Aorta (tissue), 5 donors: ENCODE data around the gene UBE2C. TPM values are rescaled to one million over a fixed set of nuclear protein-coding genes. Genes with fewer than 3 reads are reported as not detected.

Source experiments
- ATAC-seq: fragments of 200-7000 bp; cut with Tn5 transposase; one replicate; pipeline ENCODE4 v1.9.1; 2022; ENCODE audit warnings: moderate library complexity; ENCODE audit not compliant: low FRiP score
- DNase-seq, 2 donors: peaks; one replicate each; pipeline ENCODE4 v3.0.0-alpha.2; 2020
- H3K27ac ChIP-seq, 2 donors: one replicate each; pipeline ENCODE4 v1.5.1; 2013; ENCODE audit warnings: low read length in 2 of 2, mild to moderate bottlenecking in 2 of 2, moderate library complexity in 2 of 2, control low read depth in 1 of 2, inconsistent platforms in 1 of 2, low read depth in 1 of 2
- H3K27me3 ChIP-seq, 2 donors: one replicate each; pipeline ENCODE4 v1.6.1; 2013; ENCODE audit warnings: control low read depth in 1 of 2, low read length in 1 of 2, mild to moderate bottlenecking in 1 of 2, moderate library complexity in 1 of 2; ENCODE audit not compliant: insufficient read depth in 2 of 2, control insufficient read depth in 1 of 2
- H3K36me3 ChIP-seq, 2 donors: one replicate each; pipeline ENCODE4 v1.6.1; 2013; ENCODE audit warnings: control low read depth in 1 of 2, low read length in 1 of 2, mild to moderate bottlenecking in 1 of 2; ENCODE audit not compliant: insufficient read depth in 2 of 2, control insufficient read depth in 1 of 2
- H3K4me1 ChIP-seq, 2 donors: one replicate each; pipeline ENCODE4 v1.6.1; 2013; ENCODE audit warnings: low read length in 2 of 2, control low read depth in 1 of 2, mild to moderate bottlenecking in 1 of 2, moderate library complexity in 1 of 2; ENCODE audit not compliant: insufficient read depth in 2 of 2, control insufficient read depth in 1 of 2
- H3K4me3 ChIP-seq, 2 donors: one replicate each; pipeline ENCODE4 v1.5.1; 2013; ENCODE audit warnings: low read length in 2 of 2, control low read depth in 1 of 2, mild to moderate bottlenecking in 1 of 2
- H3K9me3 ChIP-seq: one replicate; pipeline ENCODE4 v1.6.1; 2013; ENCODE audit warnings: mild to moderate bottlenecking, low read length; ENCODE audit not compliant: control insufficient read depth
- WGBS, 2 donors: extraction: QIAGEN DNeasy Blood & Tissue Kit; methylation state at CpG; one replicate each; pipeline ENCODE4 v1.1.7; 2013; 5-methylcytosine and 5-hydroxymethylcytosine counted together
- intact Hi-C, 2 donors: fragments of 100-400 bp; cut with DNase I; formaldehyde crosslinking; loops; one replicate each; pipeline versions ENCODE4 v1.14.2 to v1.15.0; 2022
- polyA plus RNA-seq, 2 donors: library from polyadenylated mRNA; stranded (reverse); fragments of 200-250 nt; gene quantifications; one replicate each; pipeline ENCODE4 v1.2.3, GENCODE V29; 2013
- total RNA-seq, 2 donors: library from RNA; stranded (reverse); fragmentation: NEBNext Ultra II Directional; extraction: Animal tissue kit (Norgen Biotek cat#: 25700); gene quantifications; one replicate each; pipeline ENCODE4 v1.2.1, GENCODE V29; 2021
- donor health status: healthy with polysubstance abuse.
- donor health status: Bipolar disorder and iron deficiency.
- donor health status: DM: no; HTN: no; CAD: no.
- donor health status: DM: no; HTN: no; CAD: no.
- donor health status: DM: yes; HTN: yes; CAD: no.

UBE2C gene
- total and polyA plus RNA-seq, 4 donors: 1.0 to 5.0 (median 1.9) TPM; not detected in 1

DNA sequence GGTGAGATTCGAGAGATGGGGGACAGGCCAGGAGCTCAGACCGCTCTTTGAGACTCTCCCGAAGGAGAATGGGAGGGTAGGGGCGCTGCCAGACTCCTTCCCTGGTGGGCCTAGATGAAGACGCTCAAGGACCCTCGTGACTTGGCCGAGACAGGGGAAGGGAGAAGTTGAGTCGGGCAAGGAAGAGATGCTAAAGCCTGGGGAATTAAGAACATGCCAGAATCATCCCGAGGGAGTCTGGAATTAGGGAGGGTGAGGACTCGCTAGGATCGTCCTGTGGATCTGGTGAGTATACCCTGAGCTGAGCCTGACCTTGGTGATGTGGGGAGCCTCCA lies 529 bp downstream of the UBE2C start:
- Histone ChIP-seq H3K27me3 (no peaks in the 10 kb centered on the region), H3K4me1 (peaks cover 0 to 6% of the 10 kb centered on the region in 2 donors), H3K36me3 (no peaks in the 10 kb centered on the region), H3K9me3 (no peaks in the 10 kb centered on the region), H3K27ac (no peak overlapping the region), H3K4me3 (no peak overlapping the region)
- intact Hi-C loops: no loop called here
- 2 to 5% methylated on average over 11 of the region's 11 CpGs for WGBS, 2 donors
- no peak for DNase-seq
- no peak for ATAC-seq

- DNase-seq: no peak
- Histone ChIP-seq H3K4me3 (no peak overlapping the region), H3K9me3 (no peaks in the 10 kb centered on the region), H3K27ac (no peak overlapping the region), H3K36me3 (no peaks in the 10 kb centered on the region), H3K4me1 (peaks cover 0 to 6% of the 10 kb centered on the region in 2 donors), H3K27me3 (no peaks in the 10 kb centered on the region)
- WGBS, 2 donors: 54 to 59% methylated on average over 7 of the region's 7 CpGs
- ATAC-seq: no peak
- intact Hi-C loops: no loop called here
These were observed 1.0 kb downstream of the UBE2C start for GRCh38 chr20:45813489-45813888.

GRCh38 chr20:45814314-45814713 lies 1.9 kb downstream of the UBE2C start:
- H3K4me1 ChIP-seq: peaks cover 0 to 6% of the 10 kb centered on the region in 2 donors

DNA sequence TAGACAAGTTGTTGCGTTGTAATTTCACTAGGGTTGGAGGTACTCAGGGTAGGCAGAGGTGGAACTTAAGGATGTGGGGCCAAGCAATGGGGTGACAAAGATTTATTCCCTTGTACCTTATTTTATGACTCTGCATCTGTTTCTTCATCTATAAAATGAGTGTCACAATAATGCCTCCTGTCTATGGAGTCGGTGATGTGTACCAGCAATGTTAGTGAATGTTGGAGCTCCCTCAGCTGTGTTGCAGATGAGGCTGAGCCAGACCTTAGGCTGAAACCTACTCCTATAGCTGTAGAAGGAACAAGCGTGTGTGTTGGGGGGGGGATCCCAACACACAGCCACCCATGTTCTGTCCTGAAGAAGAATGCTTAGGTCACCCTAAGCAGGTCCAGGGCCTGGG lies 4.5 kb downstream of the UBE2C start:
- no peak for DNase-seq
- WGBS, 2 donors: 63 to 74% methylated on average over 3 of the region's 3 CpGs
- Histone ChIP-seq H3K27ac (peak overlapping the region in 1 of 2 donors; percentile 98), H3K9me3 (no peaks in the 10 kb centered on the region), H3K4me1 (peaks cover 0 to 6% of the 10 kb centered on the region in 2 donors), H3K27me3 (no peaks in the 10 kb centered on the region), H3K4me3 (no peak overlapping the region), H3K36me3 (no peaks in the 10 kb centered on the region)
- intact Hi-C loops: loop anchor here in 1 of 2 donors (2.0 kb wide), 1 partner anchor 18 kb away; no protein-coding TSS in a partner anchor
- ATAC-seq: no peak

More at GRCh38 chr20:45814314-45814713, 1.9 kb downstream of the UBE2C start:
- Histone ChIP-seq H3K9me3 (no peaks in the 10 kb centered on the region), H3K27me3 (no peaks in the 10 kb centered on the region), H3K27ac (no peak overlapping the region), H3K36me3 (no peaks in the 10 kb centered on the region), H3K4me3 (no peak overlapping the region)
- intact Hi-C loops: no loop called here
- ATAC-seq (no peak), DNase-seq (peak in 1 of 2 donors; percentile 0)
- 83 to 87% methylated on average over 3 of the region's 3 CpGs for WGBS, 2 donors

DNA sequence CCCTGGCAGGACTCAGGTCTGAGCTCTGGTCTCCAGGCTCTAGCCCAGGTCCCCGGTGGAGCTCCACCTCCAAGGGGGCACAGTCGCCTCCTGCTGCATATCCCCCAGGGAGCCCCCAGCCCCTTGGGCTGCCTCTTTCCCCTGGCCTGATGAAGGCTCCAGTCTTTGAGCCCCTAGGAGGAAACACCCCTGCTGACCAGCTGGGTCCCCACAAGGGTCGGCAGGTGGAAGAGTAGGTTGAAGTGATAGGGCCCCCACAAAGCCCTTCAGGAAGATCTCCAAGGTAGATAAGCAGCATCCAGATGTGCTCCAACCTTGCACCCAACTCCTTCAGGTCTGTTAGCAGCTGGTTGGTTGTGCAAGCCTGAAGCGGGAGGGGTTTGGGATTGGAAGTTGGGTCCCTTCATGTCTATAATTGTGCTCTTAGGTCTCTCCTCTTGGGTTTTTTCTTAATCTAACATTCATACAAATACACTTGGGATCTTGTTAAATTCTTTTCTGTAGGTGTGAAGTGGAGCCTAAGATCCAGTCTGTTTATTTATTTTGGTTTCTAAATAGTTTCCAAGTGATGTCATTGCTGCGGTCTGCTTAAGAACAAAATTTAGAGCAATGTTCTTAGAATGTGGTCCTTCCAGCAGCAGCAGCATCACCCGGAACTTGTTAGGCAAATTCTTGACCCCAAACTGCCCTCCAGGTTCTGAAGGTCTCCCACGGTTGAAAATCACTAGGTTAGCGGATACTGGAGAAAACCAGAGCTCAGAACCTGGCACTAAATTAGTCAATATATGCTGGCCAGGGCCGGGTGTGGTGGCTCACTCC lies 5.1 kb downstream of the UBE2C start:
- intact Hi-C loops: loop anchor here in 1 of 2 donors (2.0 kb wide), 1 partner anchor 17 kb away; no protein-coding TSS in a partner anchor
- H3K9me3 ChIP-seq: no peaks in the 10 kb centered on the region
- peaks cover 0 to 6% of the 10 kb centered on the region in 2 donors for H3K4me1 ChIP-seq
- peak overlapping the region; percentile 3 to 98 for H3K27ac ChIP-seq
- ATAC-seq: peak; percentile 58
- no peaks in the 10 kb centered on the region for H3K27me3 ChIP-seq
- WGBS, 2 donors: 10 to 15% methylated on average over 8 to 9 of the region's 9 CpGs
- no peak for DNase-seq
- H3K4me3 ChIP-seq: no peak overlapping the region
- no peaks in the 10 kb centered on the region for H3K36me3 ChIP-seq

DNA sequence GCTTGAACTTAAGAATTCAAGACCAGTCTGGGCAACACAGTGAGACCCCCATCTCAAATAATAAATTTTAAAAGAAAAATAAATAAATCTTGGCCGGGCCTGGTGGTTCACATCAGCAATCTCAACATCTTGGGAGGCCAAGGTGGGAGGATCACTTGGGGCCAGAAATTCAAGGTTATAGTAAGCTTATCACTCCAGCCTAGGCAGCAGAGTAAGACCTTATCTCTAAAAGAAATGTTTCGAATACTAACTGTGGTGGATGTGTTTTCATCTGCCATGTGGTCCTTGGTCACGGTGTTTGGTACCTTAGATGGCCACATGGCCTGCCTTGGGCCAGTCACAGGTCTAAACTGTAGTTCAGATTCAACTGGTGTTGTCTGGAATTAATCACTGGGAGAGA lies 5.8 kb downstream of the UBE2C start:
- whole genome bisulfite sequencing, 2 donors: 25 to 28% methylated on average over 3 of the region's 3 CpGs
- H3K9me3 ChIP-seq: no peaks in the 10 kb centered on the region
- DNase-seq (no peak), ATAC-seq (no peak)
- no peak overlapping the region for H3K4me3 ChIP-seq
- H3K27ac ChIP-seq: peak overlapping the region; percentile 77 to 85
- no peaks in the 10 kb centered on the region for H3K36me3 ChIP-seq
- H3K27me3 ChIP-seq: no peaks in the 10 kb centered on the region
- intact Hi-C loops: no loop called here
- H3K4me1 ChIP-seq: peaks cover 0 to 6% of the 10 kb centered on the region in 2 donors

DNA sequence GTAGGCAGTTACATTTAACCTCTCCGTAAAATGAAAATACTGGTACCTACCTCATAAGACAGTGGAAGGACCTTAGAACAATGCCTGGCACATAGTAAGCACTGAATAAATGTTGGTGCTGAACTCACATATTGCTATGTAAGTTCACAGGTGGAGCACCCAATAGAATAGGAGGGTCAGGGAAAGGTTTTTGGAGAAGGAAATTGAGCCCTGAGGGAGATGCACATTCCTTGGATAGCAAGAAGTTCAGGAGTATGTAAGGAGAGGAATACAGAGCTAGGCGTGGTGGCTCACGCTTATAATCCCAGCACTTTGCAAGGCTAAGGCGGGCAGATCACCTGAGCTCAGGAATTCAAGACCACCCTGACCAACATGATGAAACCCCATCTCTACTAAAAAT lies 7.0 kb downstream of the UBE2C start:
- 96 to 97% methylated on average over 4 of the region's 4 CpGs for WGBS, 2 donors
- intact Hi-C loops: no loop called here
- H3K9me3 ChIP-seq: no peaks in the 10 kb centered on the region

GRCh38 chr20:45821947-45822346 lies 9.5 kb downstream of the UBE2C start:
- Histone ChIP-seq H3K27me3 (no peaks in the 10 kb centered on the region), H3K27ac (no peak overlapping the region), H3K9me3 (no peaks in the 10 kb centered on the region), H3K36me3 (no peaks in the 10 kb centered on the region), H3K4me3 (no peak overlapping the region), H3K4me1 (peaks cover 0 to 6% of the 10 kb centered on the region in 2 donors)
- WGBS, 2 donors: 84 to 87% methylated on average over 2 of the region's 2 CpGs
- DNase-seq: no peak
- no peak for ATAC-seq
- intact Hi-C loops: no loop called here

More for the DNA sequence above, 7.0 kb downstream of the UBE2C start:
- no peaks in the 10 kb centered on the region for H3K27me3 ChIP-seq
- DNase-seq (no peak), ATAC-seq (no peak)
- no peaks in the 10 kb centered on the region for H3K36me3 ChIP-seq
- no peak overlapping the region for H3K27ac ChIP-seq
- no peak overlapping the region for H3K4me3 ChIP-seq
- H3K4me1 ChIP-seq: peaks cover 0 to 6% of the 10 kb centered on the region in 2 donors

DNA sequence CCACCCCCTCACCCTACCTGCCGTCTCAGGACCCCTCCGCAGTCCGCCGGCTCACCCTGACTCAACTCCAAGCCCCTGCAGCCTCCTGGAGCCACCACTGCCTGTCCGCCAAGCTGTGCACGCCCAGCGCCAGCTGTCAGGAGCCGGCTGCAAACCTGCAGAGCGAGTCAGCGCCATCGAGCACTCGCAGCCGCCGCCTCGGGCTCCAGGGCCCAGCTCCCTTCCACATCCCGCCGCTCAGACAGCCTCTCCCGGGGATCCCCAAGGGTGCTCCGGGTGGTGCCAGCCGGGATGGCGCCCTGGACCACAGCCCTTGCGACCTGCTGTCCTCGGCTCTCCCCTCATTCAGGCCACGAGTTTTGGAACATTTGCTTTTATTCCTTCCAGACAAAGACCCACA lies 10.4 kb downstream of the UBE2C start:
- no peak overlapping the region for H3K27ac ChIP-seq
- ATAC-seq (no peak), DNase-seq (peak; percentile 63 to 83)
- no peaks in the 10 kb centered on the region for H3K9me3 ChIP-seq
- intact Hi-C loops: no loop called here
- H3K36me3 ChIP-seq: no peaks in the 10 kb centered on the region
- WGBS, 2 donors: 6 to 13% methylated on average over 20 to 24 of the region's 24 CpGs
- no peak overlapping the region for H3K4me3 ChIP-seq
- H3K4me1 ChIP-seq: no peaks in the 10 kb centered on the region
- no peaks in the 10 kb centered on the region for H3K27me3 ChIP-seq
